GM21529 (cell line): ENCODE measurements around the gene NIT2.
A peak's percentile ranks its signal among the peaks of the same experiment; 100 is the strongest.

Experiments used
- ATAC-seq: cut with Tn5 transposase; IDR thresholded peaks from one replicate; pipeline ENCODE4 v1.9.1; 2021; ENCODE audit not compliant: unreplicated experiment

Gene NIT2

DNA sequence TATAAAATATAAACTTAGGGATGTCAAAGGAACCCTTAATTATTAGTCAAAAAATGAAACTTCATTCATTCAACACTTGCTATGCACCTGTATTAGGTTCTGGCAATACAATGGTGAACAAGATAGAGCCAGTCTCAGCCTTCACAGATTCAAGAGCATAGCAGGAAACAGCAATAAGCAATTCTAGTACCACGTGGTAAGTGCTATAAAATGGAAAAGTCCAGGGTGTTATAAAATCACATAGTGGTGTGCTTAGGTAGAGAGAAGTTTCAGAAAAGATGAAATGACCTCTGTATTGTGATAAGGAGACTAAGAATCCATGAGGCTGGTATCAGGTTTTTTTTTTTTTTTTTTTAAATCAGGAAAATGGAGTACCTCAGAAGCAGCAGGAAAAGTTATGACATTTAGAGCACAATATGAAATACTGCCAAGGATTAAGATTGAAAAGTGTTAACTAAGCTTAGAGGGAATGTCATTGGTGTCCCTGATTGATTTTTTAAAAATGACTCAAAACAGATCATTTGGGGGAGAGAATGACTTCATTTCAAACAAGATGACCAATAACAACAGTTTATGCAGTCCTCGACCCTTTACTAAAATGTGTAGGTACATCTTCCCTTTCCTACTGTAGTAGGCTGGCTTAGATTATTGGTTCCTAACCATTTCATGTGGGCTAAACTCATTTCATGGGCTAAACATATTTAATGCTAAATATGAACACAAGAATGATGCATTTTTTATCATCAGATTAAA, 61.3 kb downstream of the NIT2 start:
- ATAC-seq: no peak

- ATAC-seq: no peak
Measured at GRCh38 chr3:100396967-100397366, 62.4 kb downstream of the NIT2 start.

- ATAC-seq: no peak
Measured at GRCh38 chr3:100399341-100400071, 64.9 kb downstream of the NIT2 start.

- ATAC-seq: peak; percentile 11
Measured at GRCh38 chr3:100400419-100400779, 65.8 kb downstream of the NIT2 start.

- ATAC-seq: peak; percentile 89
Measured at GRCh38 chr3:100400780-100401673, 66.5 kb downstream of the NIT2 start, which contains the start of the genes LNP1 and TOMM70. LNP1 (plus strand) TSS chr3:100401539; CDS start chr3:100429730, 28,191 bp downstream. TOMM70 (minus strand) TSS chr3:100401089; CDS start chr3:100400949, 140 bp downstream.

DNA sequence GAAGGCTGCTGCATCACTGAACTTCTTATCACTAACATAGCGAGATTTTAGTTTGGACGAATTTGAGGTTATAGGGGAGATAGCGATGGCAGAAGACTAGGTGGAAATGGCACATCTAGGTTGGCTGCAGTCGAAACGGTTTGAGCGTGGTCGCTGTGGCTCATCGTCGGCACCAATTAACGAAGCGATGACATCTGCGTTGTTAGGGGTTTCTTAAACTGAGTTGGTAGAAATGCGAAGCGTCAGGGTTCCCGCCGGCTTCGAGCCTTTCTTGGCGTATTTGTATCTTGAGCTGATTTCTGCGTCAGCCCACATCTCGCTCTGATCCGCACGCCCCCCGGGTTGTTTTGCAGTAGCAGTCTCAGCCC, 67.1 kb downstream of the NIT2 start:
- peak; percentile 13 for ATAC-seq

- ATAC-seq: no peak
Measured at GRCh38 chr3:100402256-100402655, 67.7 kb downstream of the NIT2 start.

DNA sequence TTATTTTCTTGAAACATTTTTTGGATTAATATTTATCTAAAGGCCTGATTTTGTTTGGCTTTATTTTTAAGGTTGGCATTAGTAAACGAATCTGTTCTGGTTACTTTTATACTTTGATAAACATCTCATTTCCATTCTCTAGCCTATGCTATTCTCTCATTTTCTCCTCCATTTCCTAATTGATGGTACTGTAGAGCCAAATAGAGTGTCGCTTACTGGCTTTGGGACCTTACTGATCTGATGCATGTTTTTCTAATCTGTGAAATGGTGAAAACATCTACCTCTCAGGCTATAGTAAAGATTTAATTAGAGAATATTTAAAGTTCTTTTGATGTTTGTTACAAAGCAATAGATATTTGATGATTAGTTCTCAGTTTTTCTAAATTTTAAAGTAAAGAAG, 68.3 kb downstream of the NIT2 start:
- ATAC-seq: no peak

DNA sequence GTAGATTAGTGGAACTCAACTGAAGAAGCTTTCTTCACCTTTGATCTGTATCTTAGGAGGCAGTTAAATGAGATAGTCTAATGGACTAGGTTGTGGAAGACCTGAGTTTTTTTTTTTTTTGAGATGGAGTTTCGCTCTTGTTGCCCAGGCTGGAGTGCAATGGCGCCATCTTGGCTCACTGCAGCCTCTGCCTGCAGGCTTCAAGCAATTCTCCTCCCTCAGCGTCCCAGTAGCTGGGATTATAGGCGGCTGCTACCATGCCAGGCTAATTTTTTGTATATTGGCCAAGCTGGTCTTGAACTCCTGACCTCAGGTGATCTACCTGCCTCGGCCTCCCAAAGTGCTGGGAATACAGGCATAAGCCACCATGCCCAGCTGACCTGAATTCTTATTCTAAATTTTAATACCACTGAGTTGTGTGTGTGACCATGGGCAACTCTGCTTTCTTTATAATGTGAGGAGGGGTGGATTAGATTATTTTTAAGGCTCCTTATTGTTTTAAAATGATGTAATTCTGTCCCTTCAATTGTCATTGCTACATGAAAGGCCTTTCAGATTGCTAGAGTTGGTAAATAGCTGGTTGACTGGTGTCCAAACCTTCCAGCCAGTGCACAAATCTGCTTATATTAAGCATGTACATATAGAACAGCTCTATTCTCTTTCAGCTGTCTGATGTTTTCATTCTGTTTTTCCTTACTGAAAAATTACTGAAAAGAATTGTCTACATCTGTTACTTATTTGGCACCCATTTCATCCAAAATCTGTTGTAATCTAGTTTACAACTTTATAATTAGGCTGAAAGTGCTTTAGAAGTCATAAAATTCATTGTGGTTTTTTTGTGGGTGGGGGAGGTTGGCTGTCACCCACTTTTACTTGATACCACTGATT, 69.0 kb downstream of the NIT2 start:
- no peak for ATAC-seq

- ATAC-seq: no peak
Measured at GRCh38 chr3:100404250-100404548, 69.6 kb downstream of the NIT2 start.

DNA sequence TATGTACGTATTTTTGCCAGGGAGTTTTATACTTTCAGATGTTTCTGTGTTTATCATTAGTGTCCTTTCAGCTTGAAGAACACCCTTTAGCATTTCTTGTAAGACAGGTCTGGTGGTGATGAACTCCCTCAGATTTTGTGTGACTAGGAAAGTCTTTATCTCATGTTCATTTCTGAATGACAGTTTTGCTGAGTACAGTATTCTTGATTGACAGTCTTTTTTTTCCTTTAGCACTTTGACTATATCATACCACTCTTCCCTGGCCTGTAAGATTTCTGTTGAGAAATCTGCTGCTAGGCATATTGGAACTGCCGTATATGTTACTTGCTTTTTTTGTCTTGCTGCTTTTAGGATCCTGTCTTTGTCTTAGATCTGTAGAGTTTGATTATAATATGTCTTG, 72.6 kb downstream of the NIT2 start:
- no peak for ATAC-seq

DNA sequence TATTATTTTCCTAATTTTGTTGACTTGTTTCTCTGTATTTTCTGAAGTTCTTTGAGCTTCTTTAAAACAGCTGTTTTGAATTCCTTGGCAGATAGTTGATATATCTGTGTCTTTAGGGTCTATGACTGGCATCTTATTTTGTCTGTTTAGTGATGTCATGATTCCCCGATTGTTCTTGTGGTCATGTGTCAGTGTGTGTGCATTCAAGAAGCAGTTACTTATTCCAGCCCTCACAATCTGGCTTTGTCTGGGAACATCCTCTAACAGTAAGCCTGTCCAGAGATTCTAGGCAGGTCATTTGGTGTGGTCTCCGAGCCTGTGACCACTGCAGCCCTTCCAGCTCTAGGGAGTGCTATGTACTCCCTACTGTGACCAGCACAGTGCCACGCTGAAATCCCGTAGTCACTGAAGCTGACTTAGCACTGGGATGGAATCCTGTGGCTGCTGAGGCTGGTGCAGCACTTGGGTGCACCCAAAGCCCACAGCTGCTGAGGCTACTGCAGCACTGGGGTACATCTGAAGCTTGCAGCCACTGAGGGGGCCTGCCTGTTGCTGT, 73.5 kb downstream of the NIT2 start:
- ATAC-seq: no peak
